Measurements from ENCODE around the gene MPO.
A peak's percentile ranks its signal among the peaks of the same experiment; 100 is the strongest.

MPO gene

GRCh38 chr17:58282442-58282841 lies 1.7 kb upstream of the MPO start:
- no peak overlapping the region for H3K4me3 ChIP-seq (ENCODE audit: low read length)
- DNase-seq (ENCODE audit: low read depth) = no peak
- TF ChIP-seq, protein P1, sequence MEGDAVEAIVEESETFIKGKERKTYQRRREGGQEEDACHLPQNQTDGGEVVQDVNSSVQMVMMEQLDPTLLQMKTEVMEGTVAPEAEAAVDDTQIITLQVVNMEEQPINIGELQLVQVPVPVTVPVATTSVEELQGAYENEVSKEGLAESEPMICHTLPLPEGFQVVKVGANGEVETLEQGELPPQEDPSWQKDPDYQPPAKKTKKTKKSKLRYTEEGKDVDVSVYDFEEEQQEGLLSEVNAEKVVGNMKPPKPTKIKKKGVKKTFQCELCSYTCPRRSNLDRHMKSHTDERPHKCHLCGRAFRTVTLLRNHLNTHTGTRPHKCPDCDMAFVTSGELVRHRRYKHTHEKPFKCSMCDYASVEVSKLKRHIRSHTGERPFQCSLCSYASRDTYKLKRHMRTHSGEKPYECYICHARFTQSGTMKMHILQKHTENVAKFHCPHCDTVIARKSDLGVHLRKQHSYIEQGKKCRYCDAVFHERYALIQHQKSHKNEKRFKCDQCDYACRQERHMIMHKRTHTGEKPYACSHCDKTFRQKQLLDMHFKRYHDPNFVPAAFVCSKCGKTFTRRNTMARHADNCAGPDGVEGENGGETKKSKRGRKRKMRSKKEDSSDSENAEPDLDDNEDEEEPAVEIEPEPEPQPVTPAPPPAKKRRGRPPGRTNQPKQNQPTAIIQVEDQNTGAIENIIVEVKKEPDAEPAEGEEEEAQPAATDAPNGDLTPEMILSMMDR (conservative IDR thresholded peaks at IDR 0.05; ENCODE audit: low read depth, low read length) = no peak

DNA sequence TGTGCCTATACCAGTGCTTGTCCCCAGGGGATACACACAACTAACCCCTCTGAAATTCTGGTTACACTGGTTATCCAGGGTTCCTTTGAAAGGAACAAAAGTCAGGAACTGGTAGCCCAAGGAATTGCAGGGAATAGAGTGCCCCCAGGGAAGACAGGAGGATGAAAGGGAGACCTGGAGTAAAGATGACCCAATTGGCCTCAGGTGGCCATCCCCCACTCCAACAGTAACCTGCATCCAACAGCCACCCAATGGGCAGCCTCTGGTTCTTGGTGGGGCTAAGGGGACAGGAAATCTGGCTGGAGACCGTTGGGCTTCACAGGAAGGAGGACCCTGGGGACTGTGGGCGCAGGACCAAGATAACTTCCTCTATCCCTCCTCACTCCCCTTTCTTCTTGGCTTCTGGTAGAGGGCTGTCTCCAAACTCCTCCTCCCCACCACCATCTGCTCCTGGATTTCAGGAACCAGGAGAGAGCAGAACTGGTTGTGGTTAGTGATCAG lies 826 bp upstream of the MPO start:
- TF ChIP-seq, protein P1 (conservative IDR thresholded peaks at IDR 0.05; ENCODE audit: low read depth, low read length) = no peak
- no peak for DNase-seq (ENCODE audit: low read depth)
- no peak overlapping the region for H3K4me3 ChIP-seq (ENCODE audit: low read length)

DNA sequence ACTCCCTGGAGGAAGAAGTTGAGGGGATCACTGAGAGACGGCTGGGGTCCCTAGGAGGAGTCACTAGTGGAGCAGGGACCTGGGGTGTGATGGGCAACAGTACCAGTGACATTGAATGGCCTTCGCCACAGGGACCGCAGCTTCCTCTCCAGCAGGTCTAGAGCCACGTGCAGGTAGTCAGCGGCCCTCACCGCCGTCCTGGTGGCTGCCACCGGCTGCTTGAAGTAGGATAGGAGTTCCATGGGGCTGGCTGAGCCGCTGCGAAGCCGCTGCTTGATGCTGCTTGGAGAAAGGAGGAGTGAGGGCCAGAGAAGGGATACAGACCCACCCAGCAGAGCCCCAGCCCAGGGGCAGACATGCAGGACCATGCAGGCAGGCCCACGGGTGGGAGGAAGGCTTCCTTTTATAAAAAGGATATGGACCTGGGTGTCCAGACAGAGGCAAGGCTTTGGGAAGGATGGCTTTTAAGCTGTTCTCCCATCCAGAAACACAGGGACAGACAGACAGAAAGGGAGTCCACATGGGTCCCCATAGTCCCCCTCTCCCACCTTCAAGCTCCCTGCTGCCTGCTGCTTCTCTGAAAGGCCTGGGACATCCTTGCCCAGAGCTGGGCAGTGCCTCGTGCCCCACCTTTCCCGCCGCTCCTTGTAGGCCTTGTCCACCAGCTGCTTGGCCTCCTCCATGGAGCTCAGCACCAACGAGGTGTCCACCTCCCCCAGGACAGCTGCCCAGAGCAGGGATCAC lies 827 bp downstream of the MPO start:
- TF ChIP-seq, protein P1 (conservative IDR thresholded peaks at IDR 0.05; ENCODE audit: low read depth, low read length) = no peak
- DNase-seq (ENCODE audit: low read depth) = no peak
- H3K4me3 ChIP-seq (ENCODE audit: low read length) = no peak overlapping the region

- TF ChIP-seq, protein P1 (conservative IDR thresholded peaks at IDR 0.05; ENCODE audit: low read depth, low read length) = no peak
- peak; percentile 1 for DNase-seq (ENCODE audit: low read depth)
- no peak overlapping the region for H3K4me3 ChIP-seq (ENCODE audit: low read length)
These were observed 1.6 kb downstream of the MPO start for GRCh38 chr17:58279016-58279711.

DNA sequence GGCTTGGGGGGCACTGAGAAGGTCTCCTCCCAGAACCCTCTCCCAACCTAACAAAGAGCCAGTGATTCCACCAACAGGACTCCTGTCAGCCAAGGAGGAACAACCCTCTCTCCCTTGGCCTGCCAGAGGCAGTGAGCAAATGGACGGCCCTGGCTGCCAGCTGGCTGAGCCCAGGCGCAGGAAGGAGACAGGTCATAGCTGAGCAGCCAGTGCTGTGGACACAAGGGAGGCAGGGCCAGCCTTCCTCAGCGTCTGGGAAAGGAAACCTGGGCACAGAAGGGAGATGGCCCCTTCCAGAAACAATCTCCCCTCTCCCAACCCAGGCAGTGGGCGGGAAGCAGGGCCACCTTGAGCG lies 2.1 kb downstream of the MPO start:
- no peak overlapping the region for H3K4me3 ChIP-seq (ENCODE audit: low read length)
- TF ChIP-seq, protein P1 (conservative IDR thresholded peaks at IDR 0.05; ENCODE audit: low read depth, low read length) = no peak
- no peak for DNase-seq (ENCODE audit: low read depth)

GRCh38 chr17:58277802-58278595 lies 2.7 kb downstream of the MPO start:
- H3K4me3 ChIP-seq (ENCODE audit: low read length) = no peak overlapping the region
- TF ChIP-seq, protein P1 (conservative IDR thresholded peaks at IDR 0.05; ENCODE audit: low read depth, low read length) = no peak
- no peak for DNase-seq (ENCODE audit: low read depth)
